DND-41 (cell line): ENCODE results near the gene NLGN1.

ENCODE experiments used
- EZH2 ChIP-seq: IDR thresholded peaks from 3 replicates; pipeline ENCODE4 v1.6.1; 2012; ENCODE audit warnings: borderline replicate concordance, low read depth, mild to moderate bottlenecking, moderate library complexity, low read length, inconsistent platforms; ENCODE audit not compliant: severe bottlenecking
- TF ChIP-seq, protein P1 (sequence below): IDR thresholded peaks from 2 replicates; pipeline ENCODE4 v1.5.1; 2012; ENCODE audit warnings: borderline replicate concordance, low read length, moderate library complexity, mild to moderate bottlenecking; ENCODE audit not compliant: poor library complexity, severe bottlenecking; ENCODE audit errors: extremely low read depth

- TF ChIP-seq, protein P1, sequence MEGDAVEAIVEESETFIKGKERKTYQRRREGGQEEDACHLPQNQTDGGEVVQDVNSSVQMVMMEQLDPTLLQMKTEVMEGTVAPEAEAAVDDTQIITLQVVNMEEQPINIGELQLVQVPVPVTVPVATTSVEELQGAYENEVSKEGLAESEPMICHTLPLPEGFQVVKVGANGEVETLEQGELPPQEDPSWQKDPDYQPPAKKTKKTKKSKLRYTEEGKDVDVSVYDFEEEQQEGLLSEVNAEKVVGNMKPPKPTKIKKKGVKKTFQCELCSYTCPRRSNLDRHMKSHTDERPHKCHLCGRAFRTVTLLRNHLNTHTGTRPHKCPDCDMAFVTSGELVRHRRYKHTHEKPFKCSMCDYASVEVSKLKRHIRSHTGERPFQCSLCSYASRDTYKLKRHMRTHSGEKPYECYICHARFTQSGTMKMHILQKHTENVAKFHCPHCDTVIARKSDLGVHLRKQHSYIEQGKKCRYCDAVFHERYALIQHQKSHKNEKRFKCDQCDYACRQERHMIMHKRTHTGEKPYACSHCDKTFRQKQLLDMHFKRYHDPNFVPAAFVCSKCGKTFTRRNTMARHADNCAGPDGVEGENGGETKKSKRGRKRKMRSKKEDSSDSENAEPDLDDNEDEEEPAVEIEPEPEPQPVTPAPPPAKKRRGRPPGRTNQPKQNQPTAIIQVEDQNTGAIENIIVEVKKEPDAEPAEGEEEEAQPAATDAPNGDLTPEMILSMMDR = no peak
- no peak for TF ChIP-seq EZH2
Observed at GRCh38 chr3:173957646-173958045, 560.1 kb downstream of the NLGN1 start.
